Inflammatory macrophage treated with lipopolysaccharide for 4 hours (primary cell): Measurements from ENCODE around the gene ZKSCAN4.

Source experiments
- DNase-seq: peaks from one replicate; pipeline ENCODE4 v3.0.0-alpha.2; 2020

The ZKSCAN4 gene

DNA sequence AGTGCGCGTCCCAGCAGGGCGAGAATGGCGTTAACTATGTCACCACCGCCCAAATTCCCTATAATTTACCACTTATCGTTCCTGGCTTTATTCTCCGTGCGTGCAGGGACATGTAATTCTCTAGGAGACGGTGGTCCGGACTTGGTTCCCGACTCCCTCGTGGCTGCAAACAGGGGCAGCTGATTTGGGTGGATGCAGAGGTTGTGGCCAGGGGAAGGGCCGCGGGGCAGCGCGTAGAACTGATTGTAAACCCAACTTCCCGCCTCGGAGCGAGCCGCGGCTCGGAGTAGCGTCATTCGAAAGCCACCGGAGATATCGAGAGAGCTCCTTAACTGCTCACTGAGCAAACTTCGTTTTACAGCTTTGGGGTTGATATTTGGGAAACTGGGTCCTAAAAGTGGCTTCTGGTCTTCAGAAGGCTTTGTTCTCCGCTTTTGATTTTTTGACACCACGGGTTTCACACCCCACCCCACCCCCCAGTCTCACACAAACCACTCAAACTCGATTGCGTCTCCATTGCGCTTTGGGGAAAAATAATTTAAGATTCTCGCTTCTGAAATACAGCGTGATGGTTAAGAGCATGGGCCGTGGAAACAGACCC, 44.5 kb downstream of the ZKSCAN4 start:
- peak; percentile 40 for DNase-seq

DNA sequence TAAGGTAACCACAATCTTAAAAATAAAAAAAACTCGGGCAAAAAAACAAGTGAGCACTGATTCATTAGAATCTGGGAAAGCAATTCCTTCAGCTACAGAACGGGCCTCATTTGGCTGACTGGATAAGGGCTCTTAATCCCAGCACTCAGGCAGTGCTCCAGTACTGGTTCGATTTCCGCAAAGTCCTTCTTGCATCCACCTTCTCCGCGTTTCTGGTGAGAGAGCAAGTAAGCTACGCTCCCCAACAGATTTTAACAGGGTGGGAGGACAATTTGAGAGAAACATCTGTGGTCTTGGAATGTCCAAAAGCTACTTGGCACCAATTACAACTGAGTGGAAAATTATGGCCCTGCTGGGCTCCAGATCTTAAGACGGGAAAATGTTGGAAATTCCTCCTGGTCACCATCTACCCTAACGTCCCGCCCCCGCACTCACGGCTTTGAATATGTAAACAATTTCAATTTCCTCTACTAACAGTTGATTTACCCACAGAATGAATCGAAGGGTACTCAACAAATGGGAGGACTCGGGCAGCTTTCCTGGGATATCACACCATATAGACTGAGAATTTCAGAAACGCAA, 45.0 kb downstream of the ZKSCAN4 start:
- peak; percentile 17 for DNase-seq

DNA sequence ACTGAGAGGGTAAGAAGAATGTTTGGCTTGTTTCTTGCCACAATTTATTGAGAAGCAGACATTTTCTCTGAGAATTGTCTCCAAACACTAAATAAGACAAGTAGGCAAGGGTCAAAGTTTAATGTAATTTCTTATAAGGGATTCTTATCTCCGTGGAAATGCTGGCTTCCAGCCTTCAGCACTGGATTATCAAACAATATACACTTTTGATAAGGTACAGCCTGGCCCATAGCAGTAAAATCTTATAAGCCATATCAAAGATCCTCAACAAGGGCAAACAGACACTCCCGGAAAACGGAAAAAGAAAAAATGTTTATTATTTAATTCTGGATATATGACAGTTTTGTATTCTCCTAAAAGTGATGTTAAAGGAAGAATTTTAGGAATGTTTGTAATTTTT, 45.5 kb downstream of the ZKSCAN4 start:
- no peak for DNase-seq

DNA sequence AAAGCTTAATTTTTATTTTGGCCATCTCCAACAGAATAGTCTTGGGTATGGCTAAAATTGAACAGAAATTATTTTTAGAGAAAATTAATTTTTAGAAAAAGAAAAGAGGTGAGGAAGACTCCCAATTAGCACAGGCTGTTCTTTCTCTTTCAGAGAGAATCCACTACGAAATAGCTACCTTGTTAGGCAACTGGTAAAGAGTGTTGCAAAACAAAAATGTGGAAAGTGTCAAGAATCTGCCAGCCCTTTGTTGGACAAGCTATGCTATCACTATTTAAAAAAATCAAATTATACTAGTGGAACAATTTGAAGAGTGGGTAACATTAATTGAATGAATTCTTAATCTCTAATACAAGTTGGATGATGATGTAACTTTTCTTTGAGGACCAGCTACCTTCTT, 46.2 kb downstream of the ZKSCAN4 start:
- peak; percentile 52 for DNase-seq

DNA sequence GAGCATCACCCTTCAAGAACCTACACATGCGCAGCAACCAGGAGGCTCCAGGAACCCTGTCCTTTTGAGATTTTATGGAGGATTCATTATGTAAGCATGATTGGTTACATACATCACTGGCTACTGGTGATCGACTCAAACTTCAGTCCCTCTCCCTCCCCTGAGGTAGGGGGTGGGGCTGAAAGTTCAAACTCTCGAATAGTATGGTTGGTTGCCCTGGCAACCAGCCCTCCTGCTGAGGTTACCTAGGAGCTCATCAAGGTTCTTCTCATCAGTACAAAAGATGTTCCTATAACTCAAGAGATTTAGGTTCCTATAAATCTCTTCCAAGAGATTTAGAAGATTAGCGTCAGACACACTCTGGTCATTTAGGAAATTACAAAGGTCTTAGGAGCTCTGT, 48.9 kb downstream of the ZKSCAN4 start:
- no peak for DNase-seq

DNA sequence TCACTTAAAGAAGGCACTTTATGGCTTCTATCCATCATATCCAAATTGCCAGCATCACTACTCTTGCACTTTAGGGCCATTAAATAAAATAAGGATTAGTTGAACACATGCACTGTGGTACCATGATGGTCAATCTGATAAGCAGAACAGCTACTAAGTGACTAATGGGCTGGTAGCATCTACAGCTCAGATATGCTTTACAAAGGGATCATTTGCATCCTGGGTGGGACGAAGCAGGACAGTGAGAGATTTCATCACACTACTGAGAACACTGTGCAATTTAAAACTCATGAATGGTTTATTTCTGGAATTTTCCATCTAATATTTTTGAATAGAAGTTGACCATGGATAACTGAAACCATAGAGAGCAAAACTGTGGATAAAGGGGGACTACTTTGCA, 52.0 kb downstream of the ZKSCAN4 start:
- DNase-seq, result no peak
